ENCODE results near the gene NR3C1. TPM values are rescaled to one million over a fixed set of nuclear protein-coding genes. Genes with fewer than 3 reads are reported as not detected.

NR3C1 gene
- total and polyA plus RNA-seq, 2 of the 13 experiments (the other 11 are each of a cell fraction or from before 2014, with no cell fraction given), result 10.0 to 24.3 TPM

- Histone ChIP-seq H3K4me2 (ENCODE audit: low read depth, low read length) (peak overlapping the region; percentile 87), H3K9ac (ENCODE audit: insufficient read depth, low read depth, low read length) (peak overlapping the region; percentile 13; the same call in 1 of the 2 replicates), H2AFZ (ENCODE audit: low read length) (no peak overlapping the region), H3K4me1 (ENCODE audit: insufficient read depth, low read length) (peaks cover 64% of the 10 kb centered on the region), H3K9me3 (ENCODE audit: low read length) (no peaks in the 10 kb centered on the region), H3K36me3 (replicated peaks in 1 of 2; ENCODE audit: control insufficient read depth in 1 of 2, insufficient read depth in 2 of 2, low read length in 2 of 2) (no peaks in the 10 kb centered on the region), H3K27ac (ENCODE audit: extremely low read length, insufficient read depth, low read length) (peak overlapping the region; percentile 31), H3K27me3 (ENCODE audit: control insufficient read depth in 1 of 2, insufficient read depth in 2 of 2, low read length in 2 of 2) (no peaks in the 10 kb centered on the region; a peak in 1 of 5 replicates), H3K79me2 (ENCODE audit: insufficient read depth, low read length) (peaks cover 71% of the 10 kb centered on the region), H4K20me1 (ENCODE audit: insufficient read depth, low read length) (peaks cover 3% of the 10 kb centered on the region; the same call in 1 of the 2 replicates), H3K4me3 (replicated peaks in 1 of 3; ENCODE audit: insufficient read depth in 1 of 3, low read depth in 2 of 3, low read length in 3 of 3) (peak overlapping the region; percentile 80 to 96 (median 95); a peak in 5 of 6 replicates)
- no peak for TF ChIP-seq NFE2 (CRISPR knock-in tag; IDR thresholded peaks at IDR 0.05)
- no peak for TF ChIP-seq ZNF296 (CRISPR knock-in tag; conservative IDR thresholded peaks at IDR 0.05)
- TF ChIP-seq ZBTB3 (CRISPR knock-in tag; IDR thresholded peaks at IDR 0.05; ENCODE audit: borderline replicate concordance, low read depth), result no peak
- no peak for TF ChIP-seq IRX3 (CRISPR knock-in tag; IDR thresholded peaks at IDR 0.05; ENCODE audit: borderline replicate concordance, low read depth)
- TF ChIP-seq ZNF143 (CRISPR knock-in tag; IDR thresholded peaks at IDR 0.05), result no peak
- TF ChIP-seq AGO1 (IDR thresholded peaks at IDR 0.05; ENCODE audit: low read depth, low read length, poor library complexity, severe bottlenecking), result no peak
- no peak for TF ChIP-seq PHB2 (IDR thresholded peaks at IDR 0.05; ENCODE audit: partially characterized antibody)
- TF ChIP-seq, protein P1, sequence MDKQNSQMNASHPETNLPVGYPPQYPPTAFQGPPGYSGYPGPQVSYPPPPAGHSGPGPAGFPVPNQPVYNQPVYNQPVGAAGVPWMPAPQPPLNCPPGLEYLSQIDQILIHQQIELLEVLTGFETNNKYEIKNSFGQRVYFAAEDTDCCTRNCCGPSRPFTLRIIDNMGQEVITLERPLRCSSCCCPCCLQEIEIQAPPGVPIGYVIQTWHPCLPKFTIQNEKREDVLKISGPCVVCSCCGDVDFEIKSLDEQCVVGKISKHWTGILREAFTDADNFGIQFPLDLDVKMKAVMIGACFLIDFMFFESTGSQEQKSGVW (CRISPR knock-in tag; IDR thresholded peaks at IDR 0.05; ENCODE audit: borderline replicate concordance), result no peak
- no peak for TF ChIP-seq MAF1 (CRISPR knock-in tag; IDR thresholded peaks at IDR 0.05; ENCODE audit: borderline replicate concordance)
- no peak for TF ChIP-seq SNAPC2 (CRISPR knock-in tag; IDR thresholded peaks at IDR 0.05)
- no peak for TF ChIP-seq ZFX (CRISPR knock-in tag; IDR thresholded peaks at IDR 0.05; ENCODE audit: low read depth)
- no peak for TF ChIP-seq MBD4 (IDR thresholded peaks at IDR 0.05; ENCODE audit: borderline replicate concordance, low read length)
- TF ChIP-seq TBX2 (CRISPR knock-in tag; IDR thresholded peaks at IDR 0.05; ENCODE audit: borderline replicate concordance), result no peak
- TF ChIP-seq ZNF570 (CRISPR knock-in tag; IDR thresholded peaks at IDR 0.05; ENCODE audit: borderline replicate concordance), result no peak
- no peak for TF ChIP-seq ZNF33A (CRISPR knock-in tag; IDR thresholded peaks at IDR 0.05; ENCODE audit: borderline replicate concordance)
- TF ChIP-seq, protein P2, sequence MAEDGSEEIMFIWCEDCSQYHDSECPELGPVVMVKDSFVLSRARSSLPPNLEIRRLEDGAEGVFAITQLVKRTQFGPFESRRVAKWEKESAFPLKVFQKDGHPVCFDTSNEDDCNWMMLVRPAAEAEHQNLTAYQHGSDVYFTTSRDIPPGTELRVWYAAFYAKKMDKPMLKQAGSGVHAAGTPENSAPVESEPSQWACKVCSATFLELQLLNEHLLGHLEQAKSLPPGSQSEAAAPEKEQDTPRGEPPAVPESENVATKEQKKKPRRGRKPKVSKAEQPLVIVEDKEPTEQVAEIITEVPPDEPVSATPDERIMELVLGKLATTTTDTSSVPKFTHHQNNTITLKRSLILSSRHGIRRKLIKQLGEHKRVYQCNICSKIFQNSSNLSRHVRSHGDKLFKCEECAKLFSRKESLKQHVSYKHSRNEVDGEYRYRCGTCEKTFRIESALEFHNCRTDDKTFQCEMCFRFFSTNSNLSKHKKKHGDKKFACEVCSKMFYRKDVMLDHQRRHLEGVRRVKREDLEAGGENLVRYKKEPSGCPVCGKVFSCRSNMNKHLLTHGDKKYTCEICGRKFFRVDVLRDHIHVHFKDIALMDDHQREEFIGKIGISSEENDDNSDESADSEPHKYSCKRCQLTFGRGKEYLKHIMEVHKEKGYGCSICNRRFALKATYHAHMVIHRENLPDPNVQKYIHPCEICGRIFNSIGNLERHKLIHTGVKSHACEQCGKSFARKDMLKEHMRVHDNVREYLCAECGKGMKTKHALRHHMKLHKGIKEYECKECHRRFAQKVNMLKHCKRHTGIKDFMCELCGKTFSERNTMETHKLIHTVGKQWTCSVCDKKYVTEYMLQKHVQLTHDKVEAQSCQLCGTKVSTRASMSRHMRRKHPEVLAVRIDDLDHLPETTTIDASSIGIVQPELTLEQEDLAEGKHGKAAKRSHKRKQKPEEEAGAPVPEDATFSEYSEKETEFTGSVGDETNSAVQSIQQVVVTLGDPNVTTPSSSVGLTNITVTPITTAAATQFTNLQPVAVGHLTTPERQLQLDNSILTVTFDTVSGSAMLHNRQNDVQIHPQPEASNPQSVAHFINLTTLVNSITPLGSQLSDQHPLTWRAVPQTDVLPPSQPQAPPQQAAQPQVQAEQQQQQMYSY (CRISPR knock-in tag; IDR thresholded peaks at IDR 0.05), result no peak
- no peak for TF ChIP-seq MZF1 (CRISPR knock-in tag; IDR thresholded peaks at IDR 0.05; ENCODE audit: borderline replicate concordance)
- BruUV-seq (replicated peaks), result no TSS peak
- no peak for ATAC-seq
- POLR2A ChIA-PET, result interaction anchor here (1.3 kb wide), 1 partner anchor 295 kb away, joined by 3 read pairs; no protein-coding TSS in a partner anchor
- intact Hi-C loops (cut with micrococcal nuclease; ENCODE audit: unreplicated experiment) (loop anchor here (5.0 to 10.0 kb wide), 5 partner anchors 93 to 478 kb away; no protein-coding TSS in a partner anchor), in situ Hi-C loops (cut with HindIII; ENCODE audit: extremely low pct_ligation_motif_present, low pct_unique_long_range_greater_than_20kb) (no loop called here)
- CTCF ChIA-PET (ENCODE audit: low intra/inter-chr PET ratio, low total read pairs), result no interaction called here
- 55% methylated on average over 10 of the region's 10 CpGs for WGBS (ENCODE audit: low lambda C conversion rate)
- no peak for DNase-seq (ENCODE audit: low spot score)
- no peak for FAIRE-seq
These were observed 2.8 kb downstream of the NR3C1 start for GRCh38 chr5:143400541-143401226.

Data from HepG2 (cell line).